ENCODE data around the gene CDH18. TPM values are rescaled to one million over a fixed set of nuclear protein-coding genes. Genes with fewer than 3 reads are reported as not detected.

Gene CDH18
- total and polyA plus RNA-seq, 2 of the 13 experiments (the other 11 are each of a cell fraction or from before 2014, with no cell fraction given), result not detected

DNA sequence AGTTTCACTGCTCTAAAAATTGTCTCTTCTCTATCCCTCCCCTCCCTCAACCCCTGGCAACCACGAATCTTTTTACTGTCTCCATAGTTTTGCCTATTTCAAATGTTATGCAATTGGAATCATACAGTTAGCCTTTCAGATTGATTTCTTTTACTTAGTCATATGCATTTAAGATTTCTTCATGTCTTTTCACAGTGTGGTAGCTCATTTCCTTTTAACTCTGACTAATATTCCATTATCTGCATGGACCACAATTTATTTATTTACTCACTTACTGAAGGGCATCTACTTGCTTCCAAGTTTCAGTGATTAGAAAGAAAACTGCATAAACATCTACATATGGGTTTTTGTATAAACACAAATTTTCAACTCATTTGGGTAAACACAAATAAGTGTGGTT, 372.3 kb downstream of the CDH18 start:
- H3K36me3 ChIP-seq (replicated peaks in 1 of 2; ENCODE audit: control insufficient read depth in 1 of 2, insufficient read depth in 2 of 2, low read length in 2 of 2), result no peaks in the 10 kb centered on the region
- no peaks in the 10 kb centered on the region for H3K27me3 ChIP-seq (ENCODE audit: control insufficient read depth in 1 of 2, insufficient read depth in 2 of 2, low read length in 2 of 2)
- FAIRE-seq (no peak), ATAC-seq (no peak), DNase-seq (ENCODE audit: low spot score) (no peak)
- H4K20me1 ChIP-seq (ENCODE audit: insufficient read depth, low read length), result no peaks in the 10 kb centered on the region
- no peak overlapping the region for H3K4me3 ChIP-seq (replicated peaks in 1 of 3; ENCODE audit: insufficient read depth in 1 of 3, low read depth in 2 of 3, low read length in 3 of 3)
- no peak overlapping the region for H3K4me2 ChIP-seq (ENCODE audit: low read depth, low read length)
- POLR2A ChIA-PET, result no interaction called here
- H3K9ac ChIP-seq (ENCODE audit: insufficient read depth, low read depth, low read length), result no peak overlapping the region
- in situ Hi-C loops (cut with HindIII; ENCODE audit: extremely low pct_ligation_motif_present, low pct_unique_long_range_greater_than_20kb), result no loop called here
- H3K79me2 ChIP-seq (ENCODE audit: insufficient read depth, low read length), result no peaks in the 10 kb centered on the region
- BruUV-seq (replicated peaks), result no TSS peak
- no peaks in the 10 kb centered on the region for H3K9me3 ChIP-seq (ENCODE audit: low read length)
- H3K27ac ChIP-seq (ENCODE audit: extremely low read length, insufficient read depth, low read length), result no peak overlapping the region
- intact Hi-C loops (cut with micrococcal nuclease; ENCODE audit: unreplicated experiment), result no loop called here
- no peaks in the 10 kb centered on the region for H3K4me1 ChIP-seq (ENCODE audit: insufficient read depth, low read length)
- H2AFZ ChIP-seq (ENCODE audit: low read length), result no peak overlapping the region
- no peak for TF ChIP-seq CHD2 (IDR thresholded peaks at IDR 0.05; ENCODE audit: low read depth, low read length)
- TF ChIP-seq ZNF766 (CRISPR knock-in tag; IDR thresholded peaks at IDR 0.05; ENCODE audit: borderline replicate concordance), result no peak
- no peak for TF ChIP-seq EP300 (IDR thresholded peaks at IDR 0.05; ENCODE audit: low read depth in 2 of 2, low read length in 2 of 2)
- no peak for TF ChIP-seq EP300 (CRISPR knock-in tag; IDR thresholded peaks at IDR 0.05; ENCODE audit: borderline replicate concordance)
- no peak for TF ChIP-seq ZNF337 (CRISPR knock-in tag; IDR thresholded peaks at IDR 0.05; ENCODE audit: borderline replicate concordance, low read depth)
- no peak for TF ChIP-seq ATF1 (CRISPR knock-in tag; IDR thresholded peaks at IDR 0.05)
- no peak for TF ChIP-seq RNF2 (conservative IDR thresholded peaks at IDR 0.05; ENCODE audit: low read depth)
- no peak for TF ChIP-seq BCL6 (CRISPR knock-in tag; IDR thresholded peaks at IDR 0.05)
- TF ChIP-seq CEBPZ (IDR thresholded peaks at IDR 0.05; ENCODE audit: low read length), result no peak
- TF ChIP-seq, protein P1, sequence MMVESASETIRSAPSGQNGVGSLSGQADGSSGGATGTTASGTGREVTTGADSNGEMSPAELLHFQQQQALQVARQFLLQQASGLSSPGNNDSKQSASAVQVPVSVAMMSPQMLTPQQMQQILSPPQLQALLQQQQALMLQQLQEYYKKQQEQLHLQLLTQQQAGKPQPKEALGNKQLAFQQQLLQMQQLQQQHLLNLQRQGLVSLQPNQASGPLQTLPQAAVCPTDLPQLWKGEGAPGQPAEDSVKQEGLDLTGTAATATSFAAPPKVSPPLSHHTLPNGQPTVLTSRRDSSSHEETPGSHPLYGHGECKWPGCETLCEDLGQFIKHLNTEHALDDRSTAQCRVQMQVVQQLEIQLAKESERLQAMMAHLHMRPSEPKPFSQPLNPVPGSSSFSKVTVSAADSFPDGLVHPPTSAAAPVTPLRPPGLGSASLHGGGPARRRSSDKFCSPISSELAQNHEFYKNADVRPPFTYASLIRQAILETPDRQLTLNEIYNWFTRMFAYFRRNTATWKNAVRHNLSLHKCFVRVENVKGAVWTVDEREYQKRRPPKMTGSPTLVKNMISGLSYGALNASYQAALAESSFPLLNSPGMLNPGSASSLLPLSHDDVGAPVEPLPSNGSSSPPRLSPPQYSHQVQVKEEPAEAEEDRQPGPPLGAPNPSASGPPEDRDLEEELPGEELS (CRISPR knock-in tag; IDR thresholded peaks at IDR 0.05), result no peak
- TF ChIP-seq AKAP8 (CRISPR knock-in tag; IDR thresholded peaks at IDR 0.05), result no peak
- no peak for TF ChIP-seq ZNF101 (CRISPR knock-in tag; IDR thresholded peaks at IDR 0.05; ENCODE audit: borderline replicate concordance, low read depth)
- TF ChIP-seq, protein P2, sequence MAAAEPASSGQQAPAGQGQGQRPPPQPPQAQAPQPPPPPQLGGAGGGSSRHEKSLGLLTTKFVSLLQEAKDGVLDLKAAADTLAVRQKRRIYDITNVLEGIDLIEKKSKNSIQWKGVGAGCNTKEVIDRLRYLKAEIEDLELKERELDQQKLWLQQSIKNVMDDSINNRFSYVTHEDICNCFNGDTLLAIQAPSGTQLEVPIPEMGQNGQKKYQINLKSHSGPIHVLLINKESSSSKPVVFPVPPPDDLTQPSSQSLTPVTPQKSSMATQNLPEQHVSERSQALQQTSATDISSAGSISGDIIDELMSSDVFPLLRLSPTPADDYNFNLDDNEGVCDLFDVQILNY (CRISPR knock-in tag; conservative IDR thresholded peaks at IDR 0.05), result no peak
- no peak for TF ChIP-seq ZNF235 (CRISPR knock-in tag; IDR thresholded peaks at IDR 0.05; ENCODE audit: borderline replicate concordance)
- no peak for TF ChIP-seq NCOA5 (CRISPR knock-in tag; IDR thresholded peaks at IDR 0.05)
- no peak for TF ChIP-seq THYN1 (CRISPR knock-in tag; IDR thresholded peaks at IDR 0.05; ENCODE audit: borderline replicate concordance, low read depth)
- no peak for TF ChIP-seq ZNF292 (CRISPR knock-in tag; IDR thresholded peaks at IDR 0.05; ENCODE audit: borderline replicate concordance, low read depth)
- no peak for TF ChIP-seq POLR2G (IDR thresholded peaks at IDR 0.05; ENCODE audit: low read depth, low read length)
- no peak for TF ChIP-seq IKZF1 (IDR thresholded peaks at IDR 0.05)
- TF ChIP-seq HOXD1 (CRISPR knock-in tag; IDR thresholded peaks at IDR 0.05), result no peak
- 3% methylated on average over 1 of the region's 1 CpG for WGBS (ENCODE audit: low lambda C conversion rate)
- CTCF ChIA-PET (ENCODE audit: low intra/inter-chr PET ratio, low total read pairs), result no interaction called here
